ENCODE results near the gene MYRIP.
"Not testable (repeated sequence)": the region's sequence is repeated elsewhere in the genome, so short reads cannot be mapped to it uniquely, and the experiment has no call there.

The MYRIP gene

DNA sequence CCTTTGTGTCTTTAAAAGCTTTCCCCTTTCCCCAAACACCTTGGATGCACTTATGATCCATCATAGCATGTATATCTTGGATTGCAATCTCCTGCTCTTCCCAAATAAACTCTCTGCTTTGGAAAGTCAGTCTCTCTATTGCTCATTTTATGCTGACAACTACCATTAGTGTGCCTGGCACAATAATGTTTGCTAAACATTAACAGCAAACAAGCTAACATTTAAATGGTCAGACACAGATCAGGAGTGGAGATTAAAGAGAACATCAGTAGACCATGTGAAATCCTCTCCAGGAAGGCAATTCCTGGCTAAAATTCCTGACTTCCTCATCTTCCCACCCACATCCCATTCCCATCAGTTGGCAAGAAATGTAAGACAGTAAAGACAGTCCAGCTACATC, 455.8 kb downstream of the MYRIP start:
- H3K4me2 ChIP-seq, result no peak overlapping the region
- no peak overlapping the region for H3K9ac ChIP-seq
- H3K4me3 ChIP-seq, result no peak overlapping the region
- H4K20me1 ChIP-seq, result no peaks in the 10 kb centered on the region
- no peaks in the 10 kb centered on the region for H3K9me3 ChIP-seq
- H3K27me3 ChIP-seq, result no peaks in the 10 kb centered on the region
- TF ChIP-seq Cebpa-rat (IDR thresholded peaks at IDR 0.05), result no peak
- no peak overlapping the region for H3K27ac ChIP-seq
- H3K36me3 ChIP-seq, result no peaks in the 10 kb centered on the region
- no peaks in the 10 kb centered on the region for H3K4me1 ChIP-seq

DNA sequence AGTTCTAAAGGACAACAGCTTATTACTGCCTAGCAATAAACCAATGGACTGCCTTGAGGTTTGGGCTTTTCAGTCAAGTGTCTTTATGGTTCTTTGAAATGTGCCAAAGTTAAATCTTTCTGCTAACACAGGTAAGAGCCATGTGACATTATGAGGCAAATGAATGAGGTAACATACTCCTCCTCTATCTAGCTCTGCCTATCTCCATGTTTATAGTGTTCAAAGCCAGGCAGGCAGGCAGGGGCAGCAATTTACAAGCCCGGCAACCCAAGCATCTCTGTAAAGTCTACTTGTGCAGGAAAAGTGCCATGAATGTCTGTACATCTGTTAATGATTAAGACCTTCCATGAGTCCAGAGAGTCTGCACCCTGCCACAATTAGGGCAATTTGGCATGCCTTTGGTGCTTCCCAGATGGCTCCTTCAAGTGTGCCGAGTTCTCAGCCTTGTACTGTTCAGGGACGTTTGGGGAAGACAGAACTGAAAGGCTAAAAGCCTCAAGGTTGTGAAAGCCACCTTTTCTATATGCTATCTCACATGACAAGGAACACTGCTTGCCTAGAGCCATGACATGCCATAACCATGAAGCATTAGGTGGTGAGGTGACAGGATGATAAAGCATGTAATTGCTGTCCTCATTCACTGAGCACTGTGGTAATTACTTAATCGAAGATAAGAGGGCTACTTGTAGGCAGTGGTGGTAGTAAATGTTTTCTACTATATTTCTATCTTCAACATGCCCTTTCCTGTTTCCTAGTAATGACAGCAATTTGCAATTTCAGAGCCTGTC, 458.7 kb downstream of the MYRIP start:
- Histone ChIP-seq H3K4me3 (no peak overlapping the region), H3K9me3 (no peaks in the 10 kb centered on the region), H4K20me1 (no peaks in the 10 kb centered on the region), H3K4me1 (no peaks in the 10 kb centered on the region), H3K9ac (no peak overlapping the region), H3K27ac (no peak overlapping the region), H3K36me3 (no peaks in the 10 kb centered on the region), H3K27me3 (no peaks in the 10 kb centered on the region), H3K4me2 (no peak overlapping the region)
- no peak for TF ChIP-seq Cebpa-rat (IDR thresholded peaks at IDR 0.05)

DNA sequence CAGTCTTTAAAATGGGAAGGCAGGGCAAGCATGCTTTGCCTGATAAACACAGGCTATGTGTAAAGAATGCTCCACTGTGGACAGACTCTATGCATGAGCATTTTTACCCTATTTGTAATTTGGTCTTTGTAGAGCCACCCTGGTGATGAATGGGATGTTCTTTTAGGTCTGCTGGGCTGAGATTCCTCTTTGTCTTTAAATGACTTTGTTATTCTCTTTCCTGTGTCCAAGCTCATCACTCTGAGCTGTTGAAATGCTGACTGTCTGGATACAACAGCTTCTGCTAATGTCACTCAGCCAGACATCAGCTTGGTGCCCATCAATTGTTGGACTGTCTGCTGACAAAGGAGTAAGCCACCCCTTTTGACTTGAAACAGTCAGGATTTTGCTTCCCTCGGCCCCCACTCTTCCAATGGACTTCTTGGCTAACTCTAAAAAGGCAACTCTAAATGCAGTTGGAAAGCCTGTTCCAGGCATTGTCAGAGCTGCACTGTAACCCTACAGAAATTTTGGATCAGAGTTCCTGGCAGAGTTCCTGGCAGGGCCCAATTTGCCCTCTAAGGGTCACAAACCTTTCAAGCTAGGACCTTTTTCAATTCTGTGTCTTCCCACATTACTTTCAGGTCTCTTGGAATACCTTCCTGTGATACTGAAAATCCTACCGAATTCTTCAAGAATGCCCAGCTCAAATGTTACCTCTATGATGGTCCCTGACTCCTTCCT, 459.6 kb downstream of the MYRIP start:
- Histone ChIP-seq H3K4me1 (no peaks in the 10 kb centered on the region), H3K36me3 (no peaks in the 10 kb centered on the region), H3K4me3 (no peak overlapping the region), H4K20me1 (no peaks in the 10 kb centered on the region), H3K27ac (no peak overlapping the region), H3K9ac (no peak overlapping the region), H3K27me3 (no peaks in the 10 kb centered on the region), H3K9me3 (no peaks in the 10 kb centered on the region), H3K4me2 (no peak overlapping the region)
- no peak for TF ChIP-seq Cebpa-rat (IDR thresholded peaks at IDR 0.05)

DNA sequence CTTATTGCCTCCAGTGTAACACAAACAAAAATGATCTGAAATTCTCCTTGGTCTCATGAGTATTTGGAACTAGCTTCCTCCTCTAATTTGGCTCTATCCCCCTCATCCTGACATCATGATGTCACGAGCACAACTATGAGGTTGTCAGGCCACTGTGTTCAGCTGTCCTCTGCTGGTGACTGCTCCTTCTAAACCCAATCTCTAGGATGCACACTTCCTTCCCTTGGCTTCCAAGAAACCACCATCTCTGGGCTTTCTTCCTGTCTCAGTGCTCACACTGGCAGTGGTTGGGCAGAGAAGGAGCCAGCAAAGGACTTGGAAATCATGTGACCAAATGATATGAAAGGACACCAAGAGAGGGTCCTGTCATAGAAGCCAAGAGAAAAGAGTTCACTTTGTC, 469.4 kb downstream of the MYRIP start:
- H3K9ac ChIP-seq, result no peak overlapping the region
- H3K27ac ChIP-seq, result no peak overlapping the region
- H3K4me1 ChIP-seq, result no peaks in the 10 kb centered on the region
- H3K9me3 ChIP-seq, result no peaks in the 10 kb centered on the region
- no peaks in the 10 kb centered on the region for H3K36me3 ChIP-seq
- no peaks in the 10 kb centered on the region for H4K20me1 ChIP-seq
- H3K4me2 ChIP-seq, result no peak overlapping the region
- TF ChIP-seq Cebpa-rat (IDR thresholded peaks at IDR 0.05), result no peak
- no peak overlapping the region for H3K4me3 ChIP-seq
- H3K27me3 ChIP-seq, result no peaks in the 10 kb centered on the region

DNA sequence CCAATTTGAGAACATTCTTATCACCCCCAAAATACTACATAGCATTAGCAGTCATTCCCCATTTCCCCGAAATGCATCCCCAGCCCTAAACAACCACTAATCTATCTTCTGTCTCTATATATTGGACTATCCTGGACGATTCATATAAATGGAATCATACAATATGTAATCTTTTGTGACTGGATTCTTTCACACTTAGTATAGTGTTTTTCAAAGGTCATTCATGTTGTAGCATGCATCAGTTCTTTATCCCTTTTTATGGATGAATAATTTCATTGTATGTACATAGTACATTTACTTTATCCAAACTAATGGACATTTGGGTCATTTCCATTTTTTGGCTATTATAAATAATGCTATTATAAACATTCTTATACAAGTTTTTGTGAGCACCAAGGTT, 472.6 kb downstream of the MYRIP start:
- Histone ChIP-seq H3K9me3 (no peaks in the 10 kb centered on the region), H3K4me3 (no peak overlapping the region), H3K4me1 (no peaks in the 10 kb centered on the region), H3K4me2 (no peak overlapping the region), H3K27ac (no peak overlapping the region), H3K36me3 (no peaks in the 10 kb centered on the region), H3K9ac (no peak overlapping the region), H3K27me3 (no peaks in the 10 kb centered on the region), H4K20me1 (no peaks in the 10 kb centered on the region)
- TF ChIP-seq Cebpa-rat (IDR thresholded peaks at IDR 0.05), result no peak

DNA sequence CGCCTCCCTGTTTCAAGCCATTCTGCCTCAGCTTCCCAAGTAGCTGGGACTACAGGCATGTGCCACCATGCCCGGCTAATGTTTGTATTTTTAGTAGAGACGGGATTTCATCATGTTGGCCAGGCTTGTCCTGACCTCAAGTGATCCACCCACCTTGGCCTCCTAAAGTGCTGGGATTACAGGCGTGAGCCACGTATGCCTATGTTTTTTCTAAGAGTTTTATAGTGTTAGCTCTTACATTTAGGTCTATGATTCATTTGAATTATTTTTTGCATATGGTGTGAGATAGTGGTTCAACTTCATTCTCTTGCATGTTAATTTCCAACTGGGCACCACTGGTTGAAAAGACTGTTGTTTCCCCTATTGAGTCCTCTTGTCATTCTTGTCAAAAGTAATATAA, 473.6 kb downstream of the MYRIP start:
- not testable (repeated sequence) for H3K4me1 ChIP-seq, H4K20me1 ChIP-seq, H3K36me3 ChIP-seq, H3K27ac ChIP-seq, H3K27me3 ChIP-seq, H3K4me2 ChIP-seq, H3K9ac ChIP-seq, H3K4me3 ChIP-seq, H3K9me3 ChIP-seq

DNA sequence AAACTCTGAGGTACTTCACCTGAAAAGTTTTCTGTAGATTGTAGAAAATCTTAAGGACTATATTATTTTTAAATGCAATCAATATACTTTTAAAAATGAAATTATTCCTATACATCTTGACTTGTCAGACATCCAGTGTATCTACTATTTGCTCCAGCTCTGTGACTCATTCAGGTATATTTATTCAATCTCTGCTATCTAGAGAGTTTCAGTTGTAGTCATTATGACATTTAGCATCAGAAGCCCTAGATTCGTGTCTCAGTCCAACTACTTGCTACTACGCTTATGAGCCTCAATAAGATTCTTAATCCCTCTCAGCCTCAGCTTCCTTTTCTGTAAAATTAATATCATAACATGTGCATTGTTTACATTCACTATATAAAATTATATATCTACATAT, 477.8 kb downstream of the MYRIP start:
- H3K36me3 ChIP-seq, result peaks cover 16% of the 10 kb centered on the region
- H3K27me3 ChIP-seq, result no peaks in the 10 kb centered on the region
- peaks cover 19% of the 10 kb centered on the region for H3K9me3 ChIP-seq
- H3K9ac ChIP-seq, result no peak overlapping the region
- no peaks in the 10 kb centered on the region for H3K4me1 ChIP-seq
- no peak overlapping the region for H3K4me2 ChIP-seq
- H3K27ac ChIP-seq, result no peak overlapping the region
- H3K4me3 ChIP-seq, result no peak overlapping the region
- no peak for TF ChIP-seq Cebpa-rat (IDR thresholded peaks at IDR 0.05)
- H4K20me1 ChIP-seq, result no peaks in the 10 kb centered on the region

DNA sequence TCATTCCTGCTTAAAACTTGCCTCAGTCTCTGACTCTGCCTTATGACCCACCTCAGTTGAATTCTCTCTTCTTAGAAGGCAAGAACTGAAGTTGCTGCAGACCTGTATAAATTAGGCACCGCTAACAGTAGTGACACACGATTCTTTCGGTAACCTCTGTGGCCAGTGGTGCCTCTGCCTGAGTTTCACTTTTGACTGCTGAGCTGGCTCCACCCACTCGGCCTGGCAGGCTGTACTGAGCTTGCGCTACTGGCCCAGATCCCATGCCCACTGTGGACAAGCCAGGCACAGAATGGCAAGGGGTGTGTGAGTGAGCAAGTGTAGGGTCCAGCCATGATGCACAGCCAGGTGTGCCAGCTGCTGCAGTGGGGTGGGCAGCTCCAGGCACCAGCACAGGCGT, 481.0 kb downstream of the MYRIP start:
- Histone ChIP-seq H3K9me3 (peaks cover 19% of the 10 kb centered on the region), H3K4me1 (no peaks in the 10 kb centered on the region), H3K27ac (no peak overlapping the region), H3K4me3 (no peak overlapping the region), H3K4me2 (no peak overlapping the region), H3K9ac (no peak overlapping the region), H3K36me3 (peaks cover 16% of the 10 kb centered on the region), H3K27me3 (no peaks in the 10 kb centered on the region), H4K20me1 (no peaks in the 10 kb centered on the region)
- no peak for TF ChIP-seq Cebpa-rat (IDR thresholded peaks at IDR 0.05)

DNA sequence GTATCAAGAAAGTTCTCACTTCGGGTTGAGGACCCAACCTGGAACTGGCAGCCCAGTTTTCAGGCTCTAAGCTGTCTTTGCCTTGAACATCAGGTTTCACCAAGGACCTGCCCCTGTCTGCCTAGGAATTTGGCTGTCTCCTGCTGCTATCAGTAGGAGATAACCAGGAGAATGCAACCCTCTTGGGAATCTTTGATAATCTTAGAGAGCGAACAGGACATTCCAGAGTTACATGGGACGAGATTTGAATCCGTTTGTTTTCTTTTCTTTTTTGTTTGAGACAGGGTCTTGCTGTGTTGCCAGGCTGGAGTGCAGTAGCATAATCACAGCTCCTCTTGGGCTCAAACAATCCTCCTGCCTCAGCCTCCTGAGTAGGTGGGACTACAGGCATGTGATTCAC, 482.1 kb downstream of the MYRIP start:
- H3K36me3 ChIP-seq, result peaks cover 16% of the 10 kb centered on the region
- H3K9me3 ChIP-seq, result peaks cover 19% of the 10 kb centered on the region
- H3K27me3 ChIP-seq, result no peaks in the 10 kb centered on the region
- H3K27ac ChIP-seq, result no peak overlapping the region
- no peak for TF ChIP-seq Cebpa-rat (IDR thresholded peaks at IDR 0.05)
- H3K9ac ChIP-seq, result no peak overlapping the region
- H3K4me3 ChIP-seq, result no peak overlapping the region
- no peak overlapping the region for H3K4me2 ChIP-seq
- no peaks in the 10 kb centered on the region for H4K20me1 ChIP-seq
- H3K4me1 ChIP-seq, result no peaks in the 10 kb centered on the region

DNA sequence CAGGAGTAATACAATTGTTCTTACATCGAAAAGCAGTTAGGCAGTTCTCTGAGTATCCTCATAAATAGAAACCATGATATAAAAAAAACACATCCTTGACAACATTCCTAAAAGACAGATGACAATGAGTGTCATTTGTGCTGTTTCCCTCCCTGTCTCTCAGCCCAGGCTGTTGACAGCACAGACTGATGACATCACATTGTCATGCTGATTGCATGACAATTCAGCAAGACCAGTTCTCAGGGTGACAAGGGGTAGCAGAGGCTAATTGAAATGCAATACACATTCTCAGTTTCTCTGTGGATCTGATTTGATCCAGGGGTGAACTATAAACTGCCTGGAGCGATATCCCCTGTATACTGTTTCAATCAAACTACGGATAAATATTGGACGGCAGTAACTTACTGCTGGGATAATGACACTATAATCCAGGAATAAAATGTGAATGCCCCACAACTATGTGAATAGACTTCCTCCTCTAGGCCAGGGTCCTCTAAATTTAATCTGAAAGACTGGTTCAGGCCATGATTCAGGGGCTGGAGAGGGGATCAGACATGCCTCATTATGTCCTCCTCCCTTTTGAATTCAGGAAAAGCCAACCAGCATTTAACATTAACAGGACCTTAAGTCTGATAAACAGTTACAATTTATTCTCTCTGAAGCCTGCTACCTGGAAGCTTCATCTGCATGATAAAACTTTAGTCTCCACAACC, 483.4 kb downstream of the MYRIP start:
- no peak for TF ChIP-seq Cebpa-rat (IDR thresholded peaks at IDR 0.05)

More for the DNA sequence above, 483.4 kb downstream of the MYRIP start:
- Histone ChIP-seq H3K4me1 (no peaks in the 10 kb centered on the region), H3K4me2 (no peak overlapping the region), H3K36me3 (peaks cover 16% of the 10 kb centered on the region), H3K9ac (no peak overlapping the region), H3K9me3 (peaks cover 19% of the 10 kb centered on the region), H3K27me3 (no peaks in the 10 kb centered on the region), H4K20me1 (no peaks in the 10 kb centered on the region), H3K4me3 (no peak overlapping the region), H3K27ac (no peak overlapping the region)
